HTR-8/SVneo (cell line): ENCODE measurements around the gene SIGMAR1.

Experiments
- DNase-seq: peaks from one replicate; pipeline ENCODE4 v3.0.0; 2011; ENCODE audit warnings: low spot score, mixed read lengths; ENCODE audit not compliant: insufficient read length
- FAIRE-seq: peaks from 2 replicates; lab custom pipeline; 2011; peaks lifted over from hg19 to GRCh38; lab: Jason Lieb, UNC

The SIGMAR1 gene

GRCh38 chr9:34610434-34611206 is 27.0 kb downstream of the SIGMAR1 start:
- no peak for DNase-seq
- no peak for FAIRE-seq

DNA sequence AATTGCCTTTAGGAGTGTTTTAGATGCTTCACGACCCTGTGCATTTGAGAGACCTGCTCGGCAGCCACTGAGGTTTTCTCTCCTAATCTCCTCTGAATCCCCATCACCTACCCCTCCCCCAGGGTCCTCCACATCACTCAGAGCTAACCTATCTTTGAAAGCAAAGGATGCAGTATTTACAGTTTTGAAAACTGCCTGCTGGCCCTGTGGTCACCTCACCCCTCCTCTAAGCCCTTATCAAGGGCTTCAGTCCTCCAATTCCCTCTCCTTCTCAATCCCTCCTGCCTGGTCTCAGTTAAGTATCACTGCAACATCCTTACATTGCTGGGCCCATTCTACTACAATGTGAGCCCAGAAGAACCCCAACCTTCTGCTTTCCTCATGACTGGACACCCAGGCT is 30.3 kb downstream of the SIGMAR1 start:
- DNase-seq (no peak), FAIRE-seq (no peak)

- FAIRE-seq (no peak), DNase-seq (no peak)
Measured at GRCh38 chr9:34606905-34607304, 30.7 kb downstream of the SIGMAR1 start.

DNA sequence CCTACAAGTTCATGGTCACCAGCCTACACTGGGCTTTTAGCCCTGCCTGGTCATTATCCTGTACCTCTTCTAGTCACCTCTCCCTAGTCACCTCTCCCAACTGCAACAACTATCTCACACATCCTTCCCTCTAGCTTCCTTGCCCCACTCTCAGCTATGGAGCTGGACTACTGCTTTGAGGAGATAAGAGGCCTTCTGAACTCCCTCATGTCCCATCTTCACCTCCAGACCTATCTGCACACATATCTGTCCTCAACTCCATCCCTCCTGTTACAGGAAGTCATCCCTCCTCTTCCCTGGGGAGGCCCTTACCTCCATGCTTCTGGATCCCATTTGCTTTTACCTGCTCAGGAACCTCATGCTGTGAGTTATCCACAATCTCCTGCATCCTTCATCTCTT is 31.4 kb downstream of the SIGMAR1 start:
- FAIRE-seq (no peak), DNase-seq (no peak)

DNA sequence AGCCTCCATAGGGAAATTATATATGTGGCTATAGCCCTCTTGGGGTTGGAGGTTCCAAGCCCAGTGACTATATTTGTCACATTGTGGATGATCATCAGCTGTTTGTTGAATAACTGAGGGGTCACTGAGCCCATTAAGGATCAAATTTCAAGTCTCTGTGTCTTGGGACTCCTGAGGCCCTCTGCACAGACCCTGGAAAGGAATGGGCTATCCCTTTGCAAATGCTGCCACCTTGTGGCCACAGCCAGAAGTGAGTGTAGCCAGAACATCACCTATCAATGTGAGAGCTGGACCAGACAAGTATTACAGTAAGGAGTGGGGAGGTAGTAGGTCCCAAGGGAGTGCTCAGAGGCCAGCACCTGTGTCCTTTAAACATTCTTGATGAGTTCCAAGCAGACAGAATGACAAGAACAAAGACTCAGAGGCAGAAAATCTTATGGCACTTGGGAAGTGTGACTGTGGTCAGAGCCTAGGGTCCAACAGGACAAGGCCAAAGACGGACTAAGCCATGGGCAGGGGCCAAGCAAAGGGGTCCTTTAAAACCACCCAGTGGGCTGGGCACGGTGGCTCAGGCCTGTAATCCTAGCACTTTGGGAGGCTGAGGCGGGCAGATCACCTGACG is 33.9 kb downstream of the SIGMAR1 start:
- FAIRE-seq (peak; percentile 81), DNase-seq (peak; percentile 76)

DNA sequence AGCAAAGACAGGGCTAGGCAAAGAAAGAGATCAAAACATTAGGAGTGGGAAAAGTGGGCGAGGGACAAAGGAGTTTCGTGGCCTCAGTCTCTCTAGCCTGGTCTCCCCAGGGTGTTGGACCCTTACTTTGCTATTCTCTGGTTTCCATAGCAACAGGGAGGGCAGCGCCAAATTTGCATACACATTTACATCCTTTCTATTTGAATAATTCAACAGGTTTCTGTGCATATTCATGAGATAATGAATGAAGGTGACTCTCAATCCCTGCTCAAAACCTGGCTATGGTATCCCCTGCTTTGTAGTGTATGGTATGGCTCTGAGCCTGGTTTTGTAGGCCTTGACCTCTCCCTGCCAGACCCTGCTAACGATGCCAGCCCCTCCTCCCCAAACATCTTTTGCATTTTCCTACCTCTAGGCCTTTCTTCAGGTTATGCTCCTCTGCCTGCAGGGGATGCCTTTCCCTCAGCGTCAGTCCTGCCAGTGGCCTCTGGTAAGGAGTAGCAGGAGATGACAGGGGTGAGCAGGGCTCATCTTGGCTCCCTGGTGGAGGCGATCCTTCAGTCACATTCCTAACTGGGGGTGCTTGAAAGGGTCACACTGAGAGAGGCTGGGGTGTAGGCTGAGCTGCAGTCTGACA is 35.5 kb downstream of the SIGMAR1 start:
- FAIRE-seq, result no peak
- DNase-seq, result no peak

DNA sequence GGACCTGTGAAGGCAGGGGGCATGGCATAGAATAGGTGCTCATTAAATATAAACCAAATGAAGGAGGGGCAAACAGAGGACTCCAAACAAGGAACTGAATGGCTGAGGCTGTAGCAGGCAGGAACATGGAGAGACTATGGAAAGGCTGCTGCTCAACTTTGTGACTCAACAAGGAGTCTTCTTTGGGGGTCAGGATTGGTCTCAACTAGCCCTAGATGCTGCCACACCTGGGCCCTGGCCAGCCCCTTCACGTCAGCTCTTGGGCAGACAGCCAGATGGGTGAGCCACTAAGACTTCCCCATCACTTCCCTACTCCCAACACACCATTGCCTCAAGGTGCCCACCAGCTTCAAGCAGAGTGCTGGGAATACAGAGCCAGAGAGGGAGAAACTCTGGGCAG is 36.7 kb downstream of the SIGMAR1 start:
- no peak for DNase-seq
- FAIRE-seq, result no peak

- FAIRE-seq, result no peak
Measured at GRCh38 chr9:34599546-34599945, 38.0 kb downstream of the SIGMAR1 start.

DNA sequence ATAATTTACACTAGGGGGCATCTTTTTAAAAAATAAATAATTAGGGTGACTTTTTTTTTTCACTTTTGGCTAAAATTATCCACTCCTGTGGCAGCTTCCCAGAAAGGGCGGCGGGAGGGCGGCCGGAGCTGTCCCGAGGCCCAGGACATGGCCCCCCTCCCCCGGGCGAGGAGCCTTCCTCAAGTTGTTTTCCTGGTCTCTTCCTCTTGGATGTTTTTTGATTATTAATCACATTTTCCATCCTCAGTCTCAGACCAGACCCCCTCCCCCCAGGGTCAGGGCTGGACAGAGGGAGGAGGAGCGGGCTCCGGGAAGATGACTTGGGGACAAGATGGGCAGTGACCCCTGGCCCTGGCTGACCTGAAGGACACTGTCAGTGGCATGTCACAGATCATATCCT is 43.4 kb downstream of the SIGMAR1 start:
- no peak for DNase-seq
- FAIRE-seq, result no peak

More at GRCh38 chr9:34599546-34599945, 38.0 kb downstream of the SIGMAR1 start:
- DNase-seq, result no peak

DNA sequence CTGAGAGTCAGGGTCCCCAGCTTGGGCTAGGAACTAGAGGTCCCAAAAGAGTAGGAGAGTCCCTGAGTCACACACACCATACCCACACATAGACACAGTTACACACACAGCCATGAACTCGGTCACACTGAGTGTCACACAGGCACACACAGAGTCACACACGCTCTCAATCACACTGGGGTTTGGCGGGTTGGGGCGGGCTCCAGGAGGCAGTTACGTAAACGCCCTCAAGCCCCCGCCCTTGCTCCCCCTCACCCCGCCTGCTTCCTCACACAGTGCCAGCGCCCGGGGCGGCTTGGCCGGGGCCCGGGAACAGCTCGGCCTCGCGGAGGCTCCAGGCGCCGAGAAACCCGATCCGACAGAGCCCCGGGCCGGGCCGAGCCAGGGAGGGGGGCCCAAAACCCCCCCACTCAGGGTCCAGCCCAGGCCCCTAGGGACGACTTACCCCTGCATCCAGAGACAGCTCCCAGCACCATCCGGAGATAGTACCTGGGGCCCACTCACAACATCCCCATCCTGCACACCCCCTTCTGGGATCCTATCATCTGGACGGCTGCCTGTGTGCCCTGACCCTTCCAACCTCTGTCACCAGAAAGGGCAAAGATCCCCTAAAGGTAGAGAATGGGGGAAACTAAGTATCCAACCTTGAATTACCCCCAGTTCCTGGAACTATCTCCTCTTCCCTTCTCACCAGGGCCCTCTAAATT is 44.5 kb downstream of the SIGMAR1 start:
- no peak for FAIRE-seq
- no peak for DNase-seq

DNA sequence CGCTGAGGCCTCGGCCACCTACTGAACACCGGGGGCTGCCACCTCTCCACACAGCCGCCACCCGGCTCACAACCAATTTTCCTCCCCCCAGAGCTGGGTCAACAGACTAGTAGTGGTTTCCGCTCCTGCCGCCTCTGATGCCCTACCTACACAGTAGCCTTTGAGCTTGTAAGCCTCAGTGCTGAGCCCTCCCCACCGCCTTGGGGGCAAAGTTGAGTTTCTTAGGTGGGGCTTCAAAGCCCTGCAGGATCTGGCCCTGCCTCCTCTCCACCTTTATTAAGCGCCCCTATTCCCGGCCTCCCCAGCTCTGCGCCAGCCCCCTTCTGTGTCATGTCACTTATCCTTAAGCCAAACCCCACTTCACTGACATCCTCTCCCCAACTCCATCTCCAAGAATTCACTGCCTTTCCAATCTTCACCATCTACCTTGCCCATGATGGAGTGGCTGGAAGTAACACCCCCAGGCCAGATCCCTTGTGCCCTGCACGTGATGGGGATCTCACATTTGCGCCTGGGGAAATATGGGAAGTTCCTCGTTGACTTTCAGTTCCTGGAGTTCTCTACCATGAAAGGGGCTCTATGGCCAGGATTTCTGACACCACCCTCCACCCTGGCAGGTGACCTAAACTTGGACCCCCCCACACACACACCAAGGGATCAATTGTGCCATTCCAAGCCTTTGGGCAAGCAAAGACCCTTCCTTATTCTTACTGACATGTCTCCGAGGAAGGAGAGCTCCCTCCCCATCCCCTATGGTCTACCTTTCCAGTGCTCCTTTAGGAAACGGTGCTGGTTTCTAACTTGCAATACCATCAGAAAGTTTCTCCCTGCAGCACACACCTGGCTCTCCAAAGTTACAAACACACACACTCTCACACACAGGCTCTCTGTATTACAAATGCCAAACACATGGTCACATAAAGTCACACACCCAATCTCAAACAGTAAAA is 45.4 kb downstream of the SIGMAR1 start:
- FAIRE-seq (no peak), DNase-seq (no peak)

GRCh38 chr9:34591248-34591916 is 46.2 kb downstream of the SIGMAR1 start:
- FAIRE-seq (no peak), DNase-seq (peak; percentile 72)

- FAIRE-seq (no peak), DNase-seq (no peak)
Measured at GRCh38 chr9:34590381-34591247, 47.0 kb downstream of the SIGMAR1 start.

DNA sequence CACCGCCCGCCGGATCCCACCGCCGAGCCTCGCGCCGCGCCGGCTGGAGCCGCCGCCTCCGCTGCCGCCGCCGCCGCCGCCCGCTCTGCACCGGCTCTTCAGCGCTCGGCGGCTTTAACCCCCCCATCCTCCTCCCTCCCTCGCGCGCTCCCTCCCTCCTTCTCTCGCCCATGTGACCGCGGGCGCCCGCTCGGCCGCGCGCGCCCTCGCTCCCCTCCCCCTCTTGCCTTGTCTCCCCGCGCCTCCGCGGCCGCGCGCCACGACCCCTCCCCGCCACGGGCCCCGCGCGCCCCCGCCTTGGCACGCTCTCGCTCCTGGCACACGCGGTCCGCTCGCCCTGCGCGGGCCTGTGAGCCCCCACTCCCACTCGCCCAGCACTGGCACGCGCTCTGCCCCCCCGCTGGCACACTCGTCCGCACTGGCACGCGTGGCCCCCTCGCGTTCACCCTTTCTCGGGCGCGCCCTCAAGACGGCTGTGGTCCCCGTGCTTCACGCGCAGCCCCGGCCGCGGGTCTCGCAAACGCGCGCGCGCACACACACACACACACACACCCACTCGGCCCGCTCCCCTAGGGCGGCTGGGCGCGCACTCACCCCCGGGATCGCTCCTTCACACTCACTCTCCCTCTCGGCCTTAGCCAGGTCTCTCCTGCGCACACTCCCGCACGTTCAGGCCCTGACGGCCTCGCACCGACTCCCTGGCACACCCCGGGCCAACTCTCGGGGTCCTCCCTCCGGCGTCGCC is 47.8 kb downstream of the SIGMAR1 start, which contains the start of gene CNTFR:
Gene CNTFR, minus strand, starts transcription at position 89 of the 745 bp plus-strand sequence. CDS start 20,743 bp downstream, outside the sequence.
- DNase-seq (no peak), FAIRE-seq (no peak)

- FAIRE-seq, result no peak
- DNase-seq, result no peak
Measured at GRCh38 chr9:34588671-34589635, 48.6 kb downstream of the SIGMAR1 start.

GRCh38 chr9:34587271-34587670 is 50.3 kb downstream of the SIGMAR1 start:
- FAIRE-seq, result no peak

More at GRCh38 chr9:34587271-34587670, 50.3 kb downstream of the SIGMAR1 start:
- DNase-seq, result no peak
